ENCODE results near the gene MRPL2. TPM values are rescaled to one million over a fixed set of nuclear protein-coding genes. Genes with fewer than 3 reads are reported as not detected.

Gene MRPL2
- total RNA-seq, 2 donors from 2014 or later = 51.6 to 65.2 TPM

DNA sequence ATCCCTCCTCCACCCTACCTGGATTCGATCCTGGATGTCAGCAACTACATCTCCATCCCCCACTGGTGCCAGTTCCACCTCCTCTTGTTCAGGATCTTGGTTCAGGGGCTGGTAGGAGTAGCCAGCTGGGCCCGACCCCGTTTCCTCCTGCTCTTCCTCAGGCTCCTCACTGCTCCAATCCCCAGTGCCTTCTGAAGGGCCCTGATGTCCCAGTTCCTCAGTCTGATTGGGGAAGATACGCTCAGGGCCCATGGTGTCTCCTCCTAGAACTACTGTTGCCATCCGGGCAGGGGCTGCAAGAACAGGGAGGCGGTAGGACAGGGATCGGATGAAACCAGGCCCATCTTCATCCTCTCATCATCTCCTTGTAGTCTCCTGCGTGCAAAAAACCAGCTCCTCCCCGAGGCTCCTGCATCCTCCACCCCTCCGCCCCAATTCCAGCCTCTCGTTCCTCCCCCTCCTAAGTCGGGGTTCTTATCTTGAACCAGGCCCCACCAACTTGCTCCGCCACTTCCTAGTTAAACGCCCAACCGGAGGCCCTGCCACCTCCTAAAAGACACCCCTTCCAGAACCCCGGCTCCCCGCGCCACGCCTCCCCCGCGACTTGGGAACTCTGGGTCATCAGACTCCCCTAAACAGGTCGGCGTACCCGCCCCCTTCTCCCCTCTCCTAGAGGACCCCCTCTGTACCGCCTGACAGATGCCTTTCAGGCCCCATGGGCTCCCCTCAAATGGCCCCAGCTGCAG lies 46.0 kb downstream of the MRPL2 start:
- TF ChIP-seq CTCF (conservative IDR thresholded peaks at IDR 0.05) = no peak
- Histone ChIP-seq H3K9me3 (ENCODE audit: control insufficient read depth, low read length) (no peaks in the 10 kb centered on the region), H3K4me1 (ENCODE audit: control insufficient read depth, insufficient read depth, low read length) (peaks cover 8% of the 10 kb centered on the region), H3K27me3 (ENCODE audit: control insufficient read depth, insufficient read depth, low read length, poor library complexity, severe bottlenecking) (no peaks in the 10 kb centered on the region), H3K9ac (ENCODE audit: extremely low read depth, low read length, poor library complexity, severe bottlenecking) (peak overlapping the region; percentile 77), H3K27ac (ENCODE audit: low read depth, low read length) (no peak overlapping the region), H3K36me3 (ENCODE audit: control insufficient read depth, insufficient read depth, low read length) (peaks cover 58% of the 10 kb centered on the region), H3K4me3 (ENCODE audit: low read length) (peak overlapping the region; percentile 96)
- H3K27ac Mint-ChIP-seq = peak overlapping the region; percentile 83
- DNase-seq = no peak
- peaks cover 27% of the 10 kb centered on the region for H3K4me1 Mint-ChIP-seq
- WGBS, 2 experiments (ENCODE audit: insufficient coverage in 1 of 2, insufficient read length in 1 of 2) = 9% methylated on average over 17 to 25 of the region's 25 CpGs
- peaks cover 53% of the 10 kb centered on the region for H3K36me3 Mint-ChIP-seq (ENCODE audit: low read depth)
- peaks cover 1% of the 10 kb centered on the region for H3K27me3 Mint-ChIP-seq (ENCODE audit: insufficient read depth)
- peak overlapping the region; percentile 85 for H3K4me3 Mint-ChIP-seq
- H3K9me3 Mint-ChIP-seq = no peaks in the 10 kb centered on the region

GRCh38 chr6:43012364-43012763 lies 46.9 kb downstream of the MRPL2 start:
- Mint-ChIP-seq H3K27ac (no peak overlapping the region), H3K36me3 (ENCODE audit: low read depth) (peaks cover 53% of the 10 kb centered on the region), H3K4me3 (peak overlapping the region; percentile 85), H3K27me3 (ENCODE audit: insufficient read depth) (peaks cover 1% of the 10 kb centered on the region), H3K9me3 (no peaks in the 10 kb centered on the region), H3K4me1 (peaks cover 27% of the 10 kb centered on the region)
- Histone ChIP-seq H3K27me3 (ENCODE audit: control insufficient read depth, insufficient read depth, low read length, poor library complexity, severe bottlenecking) (no peaks in the 10 kb centered on the region), H3K36me3 (ENCODE audit: control insufficient read depth, insufficient read depth, low read length) (peaks cover 58% of the 10 kb centered on the region), H3K9me3 (ENCODE audit: control insufficient read depth, low read length) (no peaks in the 10 kb centered on the region), H3K27ac (ENCODE audit: low read depth, low read length) (no peak overlapping the region), H3K4me1 (ENCODE audit: control insufficient read depth, insufficient read depth, low read length) (peaks cover 8% of the 10 kb centered on the region), H3K4me3 (ENCODE audit: low read length) (peak overlapping the region; percentile 96), H3K9ac (ENCODE audit: extremely low read depth, low read length, poor library complexity, severe bottlenecking) (no peak overlapping the region)
- DNase-seq = no peak
- TF ChIP-seq CTCF (conservative IDR thresholded peaks at IDR 0.05) = no peak
- WGBS, 2 experiments (ENCODE audit: insufficient coverage in 1 of 2, insufficient read length in 1 of 2) = 89 to 93% methylated on average over 2 to 6 of the region's 6 CpGs

DNA sequence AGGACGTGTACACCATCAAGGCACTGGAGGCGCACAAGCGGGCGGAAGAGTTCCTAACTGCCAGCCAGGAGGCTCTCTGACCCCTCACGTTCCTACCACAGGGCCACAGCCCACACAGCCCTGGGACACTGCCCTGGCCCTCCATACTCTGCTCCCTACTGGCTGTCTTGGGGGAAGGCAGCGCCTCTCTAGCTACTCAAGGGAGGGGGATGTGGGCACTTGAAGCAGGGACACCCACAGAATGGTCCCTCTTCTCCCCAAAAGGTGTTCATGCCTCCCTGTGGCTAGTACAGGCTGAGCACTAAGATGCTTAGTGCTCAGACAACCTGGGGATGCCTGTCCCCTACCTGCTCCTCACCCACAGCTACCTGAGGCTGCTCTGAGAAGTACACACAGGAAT lies 48.0 kb downstream of the MRPL2 start:
- TF ChIP-seq CTCF (conservative IDR thresholded peaks at IDR 0.05) = peak; percentile 48
- Histone ChIP-seq H3K4me3 (ENCODE audit: low read length) (no peak overlapping the region), H3K27me3 (ENCODE audit: control insufficient read depth, insufficient read depth, low read length, poor library complexity, severe bottlenecking) (no peaks in the 10 kb centered on the region), H3K9ac (ENCODE audit: extremely low read depth, low read length, poor library complexity, severe bottlenecking) (no peak overlapping the region), H3K9me3 (ENCODE audit: control insufficient read depth, low read length) (no peaks in the 10 kb centered on the region), H3K4me1 (ENCODE audit: control insufficient read depth, insufficient read depth, low read length) (peaks cover 8% of the 10 kb centered on the region), H3K27ac (ENCODE audit: low read depth, low read length) (no peak overlapping the region), H3K36me3 (ENCODE audit: control insufficient read depth, insufficient read depth, low read length) (peaks cover 65% of the 10 kb centered on the region)
- Mint-ChIP-seq H3K36me3 (ENCODE audit: low read depth) (peaks cover 60% of the 10 kb centered on the region), H3K27ac (no peak overlapping the region), H3K27me3 (ENCODE audit: insufficient read depth) (peaks cover 1% of the 10 kb centered on the region), H3K4me3 (no peak overlapping the region), H3K4me1 (peaks cover 24% of the 10 kb centered on the region), H3K9me3 (no peaks in the 10 kb centered on the region)
- WGBS, 2 experiments (ENCODE audit: insufficient coverage in 1 of 2, insufficient read length in 1 of 2) = 89 to 92% methylated on average over 3 to 6 of the region's 6 CpGs
- peak; percentile 67 for DNase-seq

Measured in endodermal cell (in vitro differentiated cells).